SW480 (cell line): ENCODE results near the gene EIF3A.
"Not testable (repeated sequence)": the region's sequence is repeated elsewhere in the genome, so short reads cannot be mapped to it uniquely, and the experiment has no call there.

Experiments used
- DNase-seq: peaks from one replicate; pipeline ENCODE4 v3.0.0-alpha.2; 2016; ENCODE audit warnings: low spot score

The EIF3A gene

GRCh38 chr10:119100434-119101238 lies 20.0 kb upstream of the EIF3A start:
- no peak for DNase-seq

GRCh38 chr10:119098576-119098975 lies 18.0 kb upstream of the EIF3A start:
- DNase-seq = no peak

GRCh38 chr10:119096641-119097415 lies 16.2 kb upstream of the EIF3A start:
- DNase-seq = not testable (repeated sequence)

GRCh38 chr10:119095640-119096039 lies 15.0 kb upstream of the EIF3A start:
- DNase-seq = no peak

- DNase-seq = peak; percentile 98
These were observed 10.4 kb upstream of the EIF3A start for GRCh38 chr10:119090968-119091367.

- DNase-seq = peak; percentile 51
These were observed 9.6 kb upstream of the EIF3A start for GRCh38 chr10:119090026-119090795.

- no peak for DNase-seq
These were observed 6.8 kb upstream of the EIF3A start for GRCh38 chr10:119087271-119087882.

GRCh38 chr10:119084896-119085295 lies 4.3 kb upstream of the EIF3A start:
- no peak for DNase-seq

GRCh38 chr10:119079599-119080520 lies 757 bp downstream of the EIF3A start:
- peak; percentile 74 for DNase-seq

- no peak for DNase-seq
These were observed 2.0 kb downstream of the EIF3A start for GRCh38 chr10:119078422-119079179.

- no peak for DNase-seq
These were observed 7.0 kb downstream of the EIF3A start for GRCh38 chr10:119073584-119073983.

- DNase-seq = no peak
These were observed 10.0 kb downstream of the EIF3A start for GRCh38 chr10:119070395-119071165.

- no peak for DNase-seq
These were observed 18.7 kb downstream of the EIF3A start for GRCh38 chr10:119061926-119062325.

- no peak for DNase-seq
These were observed 19.3 kb downstream of the EIF3A start for GRCh38 chr10:119061352-119061751.

GRCh38 chr10:119060107-119060506 lies 20.5 kb downstream of the EIF3A start:
- no peak for DNase-seq

GRCh38 chr10:119059557-119059956 lies 21.1 kb downstream of the EIF3A start:
- DNase-seq = no peak

GRCh38 chr10:119058010-119058409 lies 22.6 kb downstream of the EIF3A start:
- no peak for DNase-seq

GRCh38 chr10:119055472-119055871 lies 25.1 kb downstream of the EIF3A start:
- no peak for DNase-seq

GRCh38 chr10:119051775-119052174 lies 28.8 kb downstream of the EIF3A start:
- no peak for DNase-seq
